ENCODE data around the gene OTX2. TPM values are rescaled to one million over a fixed set of nuclear protein-coding genes. Genes with fewer than 3 reads are reported as not detected.

Gene OTX2
- total and polyA plus RNA-seq, 2 experiments from 2014 or later, result 0.11 to 0.53 TPM

DNA sequence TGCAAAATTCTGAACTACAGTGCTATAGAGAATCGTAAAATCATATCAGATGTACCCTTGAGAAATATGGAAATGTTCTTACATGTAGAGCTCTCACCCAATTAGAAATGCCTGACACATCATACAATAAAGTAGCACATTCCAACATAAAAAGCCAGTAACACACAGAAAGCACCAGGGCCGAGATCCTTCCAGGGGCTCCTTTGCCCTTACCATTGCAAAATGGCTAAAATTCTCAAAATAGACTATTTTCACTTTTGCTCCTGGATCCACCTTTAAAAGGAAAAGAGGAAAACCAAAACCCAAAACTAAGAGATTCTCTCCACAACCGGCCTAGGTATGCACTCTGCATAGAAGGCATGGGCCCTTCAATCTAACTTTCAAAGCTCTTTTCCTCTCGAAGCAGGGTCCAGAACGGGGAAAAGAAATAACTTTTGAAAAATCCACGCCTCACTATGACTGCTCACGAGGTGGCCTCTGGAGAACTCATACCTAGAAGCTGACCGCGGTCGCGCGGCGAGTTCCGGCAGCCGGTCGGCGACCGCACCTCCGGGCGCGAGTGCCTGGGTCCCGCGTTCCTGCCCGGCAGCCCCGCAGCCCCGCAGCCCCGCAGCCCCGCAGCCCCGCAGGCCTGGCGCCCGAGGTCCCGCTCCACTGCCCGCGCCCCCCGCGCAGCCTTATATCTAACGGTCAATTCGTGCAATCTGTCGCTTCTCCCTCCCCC is 2.7 kb downstream of the OTX2 start:
- H3K9me2 ChIP-seq (replicated peaks; ENCODE audit: insufficient read depth), result no peaks in the 10 kb centered on the region
- peak overlapping the region; percentile 61 for H3K4me2 ChIP-seq
- no peak overlapping the region for H3K27ac ChIP-seq
- no peak for DNase-seq (ENCODE audit: low spot score)
- no peaks in the 10 kb centered on the region for H3K79me2 ChIP-seq
- H4K20me1 ChIP-seq (ENCODE audit: insufficient read depth, poor library complexity, severe bottlenecking), result no peaks in the 10 kb centered on the region
- peaks cover 98% of the 10 kb centered on the region for H3K27me3 ChIP-seq
- TF ChIP-seq EZH2 (IDR thresholded peaks at IDR 0.05; ENCODE audit: borderline replicate concordance), result peak; percentile 30
- peak; percentile 48 for TF ChIP-seq EZH2phosphoT487 (IDR thresholded peaks at IDR 0.05; ENCODE audit: low read depth, severe bottlenecking, unreplicated experiment)
- TF ChIP-seq, protein P1, sequence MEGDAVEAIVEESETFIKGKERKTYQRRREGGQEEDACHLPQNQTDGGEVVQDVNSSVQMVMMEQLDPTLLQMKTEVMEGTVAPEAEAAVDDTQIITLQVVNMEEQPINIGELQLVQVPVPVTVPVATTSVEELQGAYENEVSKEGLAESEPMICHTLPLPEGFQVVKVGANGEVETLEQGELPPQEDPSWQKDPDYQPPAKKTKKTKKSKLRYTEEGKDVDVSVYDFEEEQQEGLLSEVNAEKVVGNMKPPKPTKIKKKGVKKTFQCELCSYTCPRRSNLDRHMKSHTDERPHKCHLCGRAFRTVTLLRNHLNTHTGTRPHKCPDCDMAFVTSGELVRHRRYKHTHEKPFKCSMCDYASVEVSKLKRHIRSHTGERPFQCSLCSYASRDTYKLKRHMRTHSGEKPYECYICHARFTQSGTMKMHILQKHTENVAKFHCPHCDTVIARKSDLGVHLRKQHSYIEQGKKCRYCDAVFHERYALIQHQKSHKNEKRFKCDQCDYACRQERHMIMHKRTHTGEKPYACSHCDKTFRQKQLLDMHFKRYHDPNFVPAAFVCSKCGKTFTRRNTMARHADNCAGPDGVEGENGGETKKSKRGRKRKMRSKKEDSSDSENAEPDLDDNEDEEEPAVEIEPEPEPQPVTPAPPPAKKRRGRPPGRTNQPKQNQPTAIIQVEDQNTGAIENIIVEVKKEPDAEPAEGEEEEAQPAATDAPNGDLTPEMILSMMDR (IDR thresholded peaks at IDR 0.05; ENCODE audit: poor library complexity), result no peak
- no peaks in the 10 kb centered on the region for H3K36me3 ChIP-seq (replicated peaks; ENCODE audit: insufficient read depth, low read depth)
- H3K4me1 ChIP-seq (ENCODE audit: insufficient read depth), result peaks cover 11% of the 10 kb centered on the region
- peak overlapping the region; percentile 8 for H2AFZ ChIP-seq
- no peak overlapping the region for H3K4me3 ChIP-seq
- WGBS (ENCODE audit: low lambda C conversion rate, missing lambda C conversion rate), result 3% methylated on average over 36 of the region's 39 CpGs
- H3K9me3 ChIP-seq (ENCODE audit: low read depth), result no peaks in the 10 kb centered on the region

DNA sequence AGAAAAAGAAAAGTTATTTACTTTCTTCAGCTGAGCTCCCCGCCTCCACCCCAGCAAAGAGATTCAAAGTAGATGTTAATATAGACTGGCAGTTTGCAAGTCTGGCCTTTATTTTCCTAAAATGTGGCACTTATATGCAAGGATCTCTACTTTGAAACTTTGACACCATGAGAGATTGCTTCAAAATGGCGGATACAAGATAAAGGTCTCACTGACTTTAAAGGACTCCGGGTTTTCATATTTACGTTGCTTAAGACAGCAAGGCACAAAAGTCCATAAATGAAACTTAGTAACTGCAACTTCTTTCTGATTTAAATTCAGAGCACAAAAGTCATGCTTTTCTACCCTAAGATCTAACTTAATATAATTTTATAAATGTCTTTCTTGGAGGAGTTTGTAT is 3.5 kb downstream of the OTX2 start:
- Histone ChIP-seq H2AFZ (no peak overlapping the region), H3K4me1 (ENCODE audit: insufficient read depth) (peaks cover 11% of the 10 kb centered on the region), H3K79me2 (no peaks in the 10 kb centered on the region), H4K20me1 (ENCODE audit: insufficient read depth, poor library complexity, severe bottlenecking) (no peaks in the 10 kb centered on the region), H3K27ac (no peak overlapping the region), H3K9me3 (ENCODE audit: low read depth) (no peaks in the 10 kb centered on the region), H3K27me3 (peaks cover 98% of the 10 kb centered on the region), H3K4me3 (no peak overlapping the region), H3K4me2 (no peak overlapping the region), H3K36me3 (replicated peaks; ENCODE audit: insufficient read depth, low read depth) (no peaks in the 10 kb centered on the region), H3K9me2 (replicated peaks; ENCODE audit: insufficient read depth) (no peaks in the 10 kb centered on the region)
- DNase-seq (ENCODE audit: low spot score), result no peak
- no peak for TF ChIP-seq EZH2 (IDR thresholded peaks at IDR 0.05; ENCODE audit: borderline replicate concordance)
- TF ChIP-seq, protein P1 (IDR thresholded peaks at IDR 0.05; ENCODE audit: poor library complexity), result no peak
- TF ChIP-seq EZH2phosphoT487 (IDR thresholded peaks at IDR 0.05; ENCODE audit: low read depth, severe bottlenecking, unreplicated experiment), result no peak
- WGBS (ENCODE audit: low lambda C conversion rate, missing lambda C conversion rate), result 15% methylated on average over 4 of the region's 4 CpGs

DNA sequence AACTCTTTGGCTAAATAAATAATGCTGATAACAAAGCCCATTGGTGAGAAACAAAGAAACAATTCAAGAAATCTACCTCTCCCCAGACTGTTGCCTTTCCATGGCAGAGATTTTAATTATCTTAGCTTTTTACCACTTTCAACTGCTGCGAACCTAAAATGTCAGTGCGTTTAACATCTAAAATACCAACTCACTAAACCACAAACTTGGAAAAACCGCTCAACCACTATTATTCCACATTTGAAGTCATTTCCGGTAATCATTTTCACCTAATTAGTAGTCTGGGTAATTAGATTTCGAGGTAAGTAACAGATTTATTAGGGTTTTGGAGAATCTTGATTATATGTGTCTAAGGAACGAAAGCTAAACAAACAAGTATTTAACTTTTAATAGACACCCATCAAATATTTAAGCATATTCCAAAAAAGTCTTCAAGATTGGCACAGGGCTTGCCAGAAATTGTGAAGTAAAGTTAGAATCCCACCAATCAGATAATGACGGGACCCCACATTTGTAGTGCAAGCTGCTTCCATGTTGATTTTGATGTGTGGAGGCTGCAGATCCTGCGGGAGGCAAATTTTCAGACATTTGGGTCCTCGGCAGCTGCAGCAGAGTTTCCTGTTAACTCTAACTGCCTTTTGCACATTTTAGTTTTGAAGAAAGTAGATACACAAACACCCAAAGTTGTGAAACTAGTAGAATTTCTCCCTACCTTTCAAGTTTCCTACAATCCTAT is 4.1 kb downstream of the OTX2 start:
- WGBS (ENCODE audit: low lambda C conversion rate, missing lambda C conversion rate), result 6% methylated on average over 9 of the region's 9 CpGs
- Histone ChIP-seq H3K4me1 (ENCODE audit: insufficient read depth) (peaks cover 11% of the 10 kb centered on the region), H2AFZ (no peak overlapping the region), H3K27me3 (peaks cover 98% of the 10 kb centered on the region), H3K79me2 (no peaks in the 10 kb centered on the region), H4K20me1 (ENCODE audit: insufficient read depth, poor library complexity, severe bottlenecking) (no peaks in the 10 kb centered on the region), H3K9me2 (replicated peaks; ENCODE audit: insufficient read depth) (no peaks in the 10 kb centered on the region), H3K4me2 (no peak overlapping the region), H3K27ac (no peak overlapping the region), H3K9me3 (ENCODE audit: low read depth) (no peaks in the 10 kb centered on the region), H3K4me3 (no peak overlapping the region), H3K36me3 (replicated peaks; ENCODE audit: insufficient read depth, low read depth) (no peaks in the 10 kb centered on the region)
- TF ChIP-seq EZH2phosphoT487 (IDR thresholded peaks at IDR 0.05; ENCODE audit: low read depth, severe bottlenecking, unreplicated experiment) (peak; percentile 60), EZH2 (IDR thresholded peaks at IDR 0.05; ENCODE audit: borderline replicate concordance) (peak; percentile 66)
- TF ChIP-seq, protein P1 (IDR thresholded peaks at IDR 0.05; ENCODE audit: poor library complexity), result no peak
- no peak for DNase-seq (ENCODE audit: low spot score)

Data from hepatocyte (in vitro differentiated cells).